SK-N-SH treated with all-trans-retinoic acid at 6 μM for 48 hours (cell line): Measurements from ENCODE around the gene WIPI1.

Experiments
- ARNTL ChIP-seq: fragments of 450-650 bp; formaldehyde crosslinking; IDR thresholded peaks from 2 replicates; pipeline ENCODE4 v1.5.0; 2020; ENCODE audit warnings: low read depth, mild to moderate bottlenecking, moderate library complexity, borderline replicate concordance
- ESRRG ChIP-seq: fragments of 250-450 bp; sonication (Bioruptor Pico); IDR thresholded peaks from 2 replicates; pipeline ENCODE4 v1.6.1; 2021; ENCODE audit warnings: mild to moderate bottlenecking
- GLIS3 ChIP-seq: fragments of 250-450 bp; sonication (Bioruptor Pico); IDR thresholded peaks from 2 replicates; pipeline ENCODE4 v1.5.0; 2020; ENCODE audit warnings: mild to moderate bottlenecking, moderate library complexity
- PPARA ChIP-seq: fragments of 250-450 bp; sonication (Bioruptor Pico); IDR thresholded peaks from 2 replicates; pipeline ENCODE4 v1.5.0; 2020; ENCODE audit warnings: mild to moderate bottlenecking, borderline replicate concordance
- RARB ChIP-seq: fragments of 250-450 bp; sonication (Bioruptor Pico); IDR thresholded peaks from 2 replicates; pipeline ENCODE4 v1.8.0; 2021; ENCODE audit warnings: mild to moderate bottlenecking, moderate library complexity
- TCF4 ChIP-seq: fragments of 250-450 bp; sonication (Bioruptor Pico); IDR thresholded peaks from 2 replicates; pipeline ENCODE4 v1.8.0; 2021; ENCODE audit warnings: mild to moderate bottlenecking, moderate library complexity, borderline replicate concordance
- ZC3H10 ChIP-seq: fragments of 250-450 bp; sonication (Bioruptor Pico); IDR thresholded peaks from 2 replicates; pipeline ENCODE4 v1.5.1; 2021; ENCODE audit warnings: mild to moderate bottlenecking, moderate library complexity
- ZFP30 ChIP-seq: fragments of 450-650 bp; formaldehyde crosslinking; IDR thresholded peaks from 2 replicates; pipeline ENCODE4 v1.5.0; 2022; ENCODE audit warnings: mild to moderate bottlenecking, moderate library complexity
- TF ChIP-seq, protein P1 (sequence below): fragments of 250-450 bp; sonication (Bioruptor Pico); IDR thresholded peaks from 2 replicates; pipeline ENCODE4 v1.8.0; 2020; ENCODE audit warnings: mild to moderate bottlenecking, moderate library complexity, borderline replicate concordance
- TF ChIP-seq, protein P2 (sequence below): fragments of 250-450 bp; sonication (Bioruptor Pico); IDR thresholded peaks from 2 replicates; pipeline ENCODE4 v1.5.1; 2021; ENCODE audit warnings: mild to moderate bottlenecking, moderate library complexity
- TF ChIP-seq, protein P3 (sequence below): fragments of 250-450 bp; sonication (Bioruptor Pico); IDR thresholded peaks from 2 replicates; pipeline ENCODE4 v1.5.0; 2020; ENCODE audit warnings: mild to moderate bottlenecking, moderate library complexity

DNA sequence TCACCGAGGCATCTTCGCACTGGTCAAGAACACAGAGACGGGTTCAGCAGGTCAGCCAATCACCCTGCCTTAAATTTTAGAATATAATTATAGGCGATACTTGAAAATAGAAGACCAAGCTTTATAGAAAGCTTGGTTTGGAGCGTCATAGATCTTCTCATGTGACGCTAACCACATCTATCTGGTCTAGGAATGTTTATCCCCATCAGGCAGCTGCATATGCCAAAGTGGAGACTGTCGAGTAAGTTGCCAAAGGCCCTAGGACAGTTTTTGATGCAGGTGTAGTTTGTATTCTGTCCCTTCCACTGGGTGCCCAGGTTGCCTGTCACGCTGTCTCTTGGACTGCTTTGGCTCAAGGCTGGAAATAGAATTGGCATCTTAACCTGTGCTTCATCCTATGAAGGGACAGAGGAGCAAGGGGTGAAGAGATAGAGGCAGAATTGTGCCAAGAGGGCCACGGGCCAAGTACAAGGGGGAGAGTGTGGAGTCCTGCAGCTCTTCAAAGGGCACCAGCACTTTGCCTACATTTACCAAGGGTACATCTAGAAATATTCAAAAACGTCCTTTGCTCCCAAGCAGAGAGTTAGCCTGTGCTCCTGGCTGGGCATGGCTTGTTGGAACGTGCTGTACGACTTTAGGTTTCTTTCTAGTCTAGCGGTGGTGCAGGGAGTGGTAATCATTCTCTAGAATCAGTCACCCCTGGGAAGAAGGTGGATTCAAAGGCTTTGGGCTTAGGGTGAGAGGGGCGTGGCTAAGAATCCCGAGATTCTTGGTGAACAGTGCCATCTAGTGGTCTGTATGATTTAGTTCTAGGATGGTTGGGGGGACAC lies 5.3 kb upstream of the WIPI1 start:
- TF ChIP-seq TCF4 (CRISPR knock-in tag): no peak
- no peak for TF ChIP-seq ARNTL
- no peak for TF ChIP-seq ESRRG (CRISPR knock-in tag)
- TF ChIP-seq, protein P1, sequence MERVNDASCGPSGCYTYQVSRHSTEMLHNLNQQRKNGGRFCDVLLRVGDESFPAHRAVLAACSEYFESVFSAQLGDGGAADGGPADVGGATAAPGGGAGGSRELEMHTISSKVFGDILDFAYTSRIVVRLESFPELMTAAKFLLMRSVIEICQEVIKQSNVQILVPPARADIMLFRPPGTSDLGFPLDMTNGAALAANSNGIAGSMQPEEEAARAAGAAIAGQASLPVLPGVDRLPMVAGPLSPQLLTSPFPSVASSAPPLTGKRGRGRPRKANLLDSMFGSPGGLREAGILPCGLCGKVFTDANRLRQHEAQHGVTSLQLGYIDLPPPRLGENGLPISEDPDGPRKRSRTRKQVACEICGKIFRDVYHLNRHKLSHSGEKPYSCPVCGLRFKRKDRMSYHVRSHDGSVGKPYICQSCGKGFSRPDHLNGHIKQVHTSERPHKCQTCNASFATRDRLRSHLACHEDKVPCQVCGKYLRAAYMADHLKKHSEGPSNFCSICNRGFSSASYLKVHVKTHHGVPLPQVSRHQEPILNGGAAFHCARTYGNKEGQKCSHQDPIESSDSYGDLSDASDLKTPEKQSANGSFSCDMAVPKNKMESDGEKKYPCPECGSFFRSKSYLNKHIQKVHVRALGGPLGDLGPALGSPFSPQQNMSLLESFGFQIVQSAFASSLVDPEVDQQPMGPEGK (CRISPR knock-in tag): no peak
- TF ChIP-seq ZC3H10 (CRISPR knock-in tag): no peak
- TF ChIP-seq ZFP30 (CRISPR knock-in tag): no peak
- TF ChIP-seq, protein P2, sequence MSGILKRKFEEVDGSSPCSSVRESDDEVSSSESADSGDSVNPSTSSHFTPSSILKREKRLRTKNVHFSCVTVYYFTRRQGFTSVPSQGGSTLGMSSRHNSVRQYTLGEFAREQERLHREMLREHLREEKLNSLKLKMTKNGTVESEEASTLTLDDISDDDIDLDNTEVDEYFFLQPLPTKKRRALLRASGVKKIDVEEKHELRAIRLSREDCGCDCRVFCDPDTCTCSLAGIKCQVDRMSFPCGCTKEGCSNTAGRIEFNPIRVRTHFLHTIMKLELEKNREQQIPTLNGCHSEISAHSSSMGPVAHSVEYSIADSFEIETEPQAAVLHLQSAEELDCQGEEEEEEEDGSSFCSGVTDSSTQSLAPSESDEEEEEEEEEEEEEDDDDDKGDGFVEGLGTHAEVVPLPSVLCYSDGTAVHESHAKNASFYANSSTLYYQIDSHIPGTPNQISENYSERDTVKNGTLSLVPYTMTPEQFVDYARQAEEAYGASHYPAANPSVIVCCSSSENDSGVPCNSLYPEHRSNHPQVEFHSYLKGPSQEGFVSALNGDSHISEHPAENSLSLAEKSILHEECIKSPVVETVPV (CRISPR knock-in tag): no peak
- TF ChIP-seq RARB (CRISPR knock-in tag): no peak
- TF ChIP-seq, protein P3, sequence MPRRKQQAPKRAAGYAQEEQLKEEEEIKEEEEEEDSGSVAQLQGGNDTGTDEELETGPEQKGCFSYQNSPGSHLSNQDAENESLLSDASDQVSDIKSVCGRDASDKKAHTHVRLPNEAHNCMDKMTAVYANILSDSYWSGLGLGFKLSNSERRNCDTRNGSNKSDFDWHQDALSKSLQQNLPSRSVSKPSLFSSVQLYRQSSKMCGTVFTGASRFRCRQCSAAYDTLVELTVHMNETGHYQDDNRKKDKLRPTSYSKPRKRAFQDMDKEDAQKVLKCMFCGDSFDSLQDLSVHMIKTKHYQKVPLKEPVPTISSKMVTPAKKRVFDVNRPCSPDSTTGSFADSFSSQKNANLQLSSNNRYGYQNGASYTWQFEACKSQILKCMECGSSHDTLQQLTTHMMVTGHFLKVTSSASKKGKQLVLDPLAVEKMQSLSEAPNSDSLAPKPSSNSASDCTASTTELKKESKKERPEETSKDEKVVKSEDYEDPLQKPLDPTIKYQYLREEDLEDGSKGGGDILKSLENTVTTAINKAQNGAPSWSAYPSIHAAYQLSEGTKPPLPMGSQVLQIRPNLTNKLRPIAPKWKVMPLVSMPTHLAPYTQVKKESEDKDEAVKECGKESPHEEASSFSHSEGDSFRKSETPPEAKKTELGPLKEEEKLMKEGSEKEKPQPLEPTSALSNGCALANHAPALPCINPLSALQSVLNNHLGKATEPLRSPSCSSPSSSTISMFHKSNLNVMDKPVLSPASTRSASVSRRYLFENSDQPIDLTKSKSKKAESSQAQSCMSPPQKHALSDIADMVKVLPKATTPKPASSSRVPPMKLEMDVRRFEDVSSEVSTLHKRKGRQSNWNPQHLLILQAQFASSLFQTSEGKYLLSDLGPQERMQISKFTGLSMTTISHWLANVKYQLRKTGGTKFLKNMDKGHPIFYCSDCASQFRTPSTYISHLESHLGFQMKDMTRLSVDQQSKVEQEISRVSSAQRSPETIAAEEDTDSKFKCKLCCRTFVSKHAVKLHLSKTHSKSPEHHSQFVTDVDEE (CRISPR knock-in tag): no peak
- TF ChIP-seq GLIS3: no peak
- TF ChIP-seq PPARA (CRISPR knock-in tag): no peak
